Tibial nerve (tissue), 4 donors: ENCODE data around the gene SNRPD2. TPM values are rescaled to one million over a fixed set of nuclear protein-coding genes. Genes with fewer than 3 reads are reported as not detected.
A peak's percentile ranks its signal among the peaks of the same experiment; 100 is the strongest.
"Not testable (repeated sequence)": the region's sequence is repeated elsewhere in the genome, so short reads cannot be mapped to it uniquely, and the experiment has no call there.

Experiments
- DNase-seq, 2 donors: peaks; one replicate each; pipeline ENCODE4 v3.0.0-alpha.2; 2019; ENCODE audit warnings: low spot score in 2 of 2
- H3K27ac ChIP-seq, 4 donors: fragments of 200-600 bp; sonication (generic) in 3 of 4; one replicate each; pipeline ENCODE4 v1.5.1; 2017 to 2019; ENCODE audit warnings: mild to moderate bottlenecking in 1 of 4
- H3K27me3 ChIP-seq, 2 donors: fragments of 200-600 bp; sonication (generic) in 1 of 2; one replicate each; pipeline versions ENCODE4 v1.5.1 to v1.6.0; 2017 to 2019
- H3K36me3 ChIP-seq, 3 donors: fragments of 200-600 bp; sonication (generic); one replicate each; pipeline ENCODE4 v1.5.1; 2018 to 2019
- H3K4me1 ChIP-seq, 4 donors: fragments of 200-600 bp; sonication (generic) in 3 of 4; one replicate each; pipeline ENCODE4 v1.5.1; 2017 to 2019
- H3K4me3 ChIP-seq, 4 donors: fragments of 200-600 bp; sonication (generic) in 3 of 4; one replicate each; pipeline ENCODE4 v1.5.1; 2017 to 2019; ENCODE audit warnings: mild to moderate bottlenecking in 1 of 4, moderate library complexity in 1 of 4
- H3K9me3 ChIP-seq, 4 donors: fragments of 200-600 bp; sonication (generic) in 3 of 4; one replicate each; pipeline ENCODE4 v1.5.1; 2017 to 2019
- CTCF ChIP-seq, 5 experiments: fragments of 200-600 bp in 3 of 5; fragments of 450-650 bp in 2 of 5; sonication (generic) in 3 of 5; IDR thresholded peaks; one replicate each; pipeline ENCODE4 v1.5.1; 2016 to 2019; ENCODE audit warnings: antibody characterized with exemption in 5 of 5, mild to moderate bottlenecking in 3 of 5, moderate library complexity in 2 of 5
- EP300 ChIP-seq, 2 donors: sonication (generic); formaldehyde crosslinking; IDR thresholded peaks; one replicate each; pipeline ENCODE4 v1.6.1; 2017; ENCODE audit warnings: antibody characterized with exemption in 2 of 2, mild to moderate bottlenecking in 1 of 2
- POLR2A ChIP-seq, 2 donors: fragments of 450-650 bp; IDR thresholded peaks; one replicate each; pipeline ENCODE4 v1.6.1; 2017; ENCODE audit warnings: antibody characterized with exemption in 2 of 2, mild to moderate bottlenecking in 2 of 2, moderate library complexity in 2 of 2
- WGBS, 2 donors: methylation state at CpG; one replicate each; pipeline ENCODE4 v1.1.5; 2018; 5-methylcytosine and 5-hydroxymethylcytosine counted together
- total RNA-seq, 4 donors: library from RNA; depleted of rRNA; stranded (reverse); fragments of >200 nt; gene quantifications; one replicate each; pipeline ENCODE4 v1.1.0, GENCODE V29; 2016

Gene SNRPD2
- total RNA-seq, 4 donors from 2014 or later, result 125 to 151 (median 137) TPM

GRCh38 chr19:45701676-45702075 lies 9.9 kb upstream of the SNRPD2 start:
- H3K4me3 ChIP-seq, result no peak overlapping the region
- no peaks in the 10 kb centered on the region for H3K9me3 ChIP-seq
- no peaks in the 10 kb centered on the region for H3K4me1 ChIP-seq
- no peak for DNase-seq
- peaks cover 0 to 53% (median 6%) of the 10 kb centered on the region in 3 donors for H3K36me3 ChIP-seq
- TF ChIP-seq POLR2A (IDR thresholded peaks at IDR 0.05), result no peak
- TF ChIP-seq CTCF (IDR thresholded peaks at IDR 0.05), result no peak
- TF ChIP-seq EP300 (IDR thresholded peaks at IDR 0.05), result no peak
- WGBS, 2 donors, result 60 to 80% methylated on average over 6 to 7 of the region's 7 CpGs
- H3K27me3 ChIP-seq, result no peaks in the 10 kb centered on the region
- H3K27ac ChIP-seq, result no peak overlapping the region

- 1 to 2% methylated on average over 20 to 22 of the region's 22 CpGs for WGBS, 2 donors
- Histone ChIP-seq H3K9me3 (no peaks in the 10 kb centered on the region), H3K4me1 (peaks cover 0 to 33% (median 10%) of the 10 kb centered on the region in 4 donors), H3K4me3 (peak overlapping the region; percentile 60 to 86 (median 73)), H3K27ac (peak overlapping the region; percentile 82 to 95 (median 92)), H3K36me3 (peaks cover 0 to 39% (median 2%) of the 10 kb centered on the region in 3 donors), H3K27me3 (no peaks in the 10 kb centered on the region)
- peak; percentile 70 to 85 for DNase-seq
- TF ChIP-seq EP300 (IDR thresholded peaks at IDR 0.05), result no peak
- peak; percentile 81 to 89 (median 86) for TF ChIP-seq CTCF (IDR thresholded peaks at IDR 0.05)
Measured at GRCh38 chr19:45693106-45693788, 1.5 kb upstream of the SNRPD2 start.

- H3K9me3 ChIP-seq, result no peaks in the 10 kb centered on the region
- peak; percentile 94 to 95 for DNase-seq
- H3K27me3 ChIP-seq, result no peaks in the 10 kb centered on the region
- TF ChIP-seq CTCF (IDR thresholded peaks at IDR 0.05), result peak in 1 of 5 experiments; percentile 14
- peak; percentile 75 to 80 for TF ChIP-seq EP300 (IDR thresholded peaks at IDR 0.05)
- TF ChIP-seq POLR2A (IDR thresholded peaks at IDR 0.05), result peak; percentile 43 to 78
- H3K4me1 ChIP-seq, result peaks cover 0 to 33% (median 10%) of the 10 kb centered on the region in 4 donors
- WGBS, 2 donors, result 0 to 1% methylated on average over 50 to 61 of the region's 70 CpGs
- H3K4me3 ChIP-seq, result peak within 1 kb of the TSS; percentile 60 to 86 (median 73)
- peak within 1 kb of the TSS; percentile 82 to 95 (median 92) for H3K27ac ChIP-seq
- peaks cover 4 to 44% (median 10%) of the 10 kb centered on the region in 3 donors for H3K36me3 ChIP-seq
Measured at GRCh38 chr19:45692187-45693105, 693 bp upstream of the SNRPD2 start, which contains the start of gene QPCTL. Gene QPCTL (plus strand): TSS chr19:45692666. CDS start chr19:45692704, 38 bp downstream.

GRCh38 chr19:45687599-45687998 lies 4.2 kb downstream of the SNRPD2 start:
- no peak overlapping the region for H3K27ac ChIP-seq
- 83 to 86% methylated on average over 8 to 9 of the region's 9 CpGs for WGBS, 2 donors
- no peaks in the 10 kb centered on the region for H3K27me3 ChIP-seq
- no peak for TF ChIP-seq EP300 (IDR thresholded peaks at IDR 0.05)
- TF ChIP-seq POLR2A (IDR thresholded peaks at IDR 0.05), result no peak
- TF ChIP-seq CTCF (IDR thresholded peaks at IDR 0.05), result no peak
- H3K4me3 ChIP-seq, result no peak overlapping the region
- peaks cover 0 to 19% (median 8%) of the 10 kb centered on the region in 4 donors for H3K4me1 ChIP-seq
- peaks cover 4 to 67% (median 36%) of the 10 kb centered on the region in 3 donors for H3K36me3 ChIP-seq
- H3K9me3 ChIP-seq, result no peaks in the 10 kb centered on the region
- DNase-seq, result no peak

- WGBS, 2 donors, result 84 to 93% methylated on average over 11 of the region's 11 CpGs
- peaks cover 4 to 67% (median 36%) of the 10 kb centered on the region in 3 donors for H3K36me3 ChIP-seq
- not testable (repeated sequence) for H3K27ac ChIP-seq
Measured at GRCh38 chr19:45685045-45685444, 6.7 kb downstream of the SNRPD2 start.

More at GRCh38 chr19:45685045-45685444, 6.7 kb downstream of the SNRPD2 start:
- H3K27me3 ChIP-seq, H3K9me3 ChIP-seq, DNase-seq, H3K4me3 ChIP-seq: not testable (repeated sequence)
- H3K4me1 ChIP-seq, result peaks cover 0 to 20% (median 2%) of the 10 kb centered on the region in 4 donors
